Small intestine (tissue), 7 donors: Measurements from ENCODE around the gene SUB1. TPM values are rescaled to one million over a fixed set of nuclear protein-coding genes. Genes with fewer than 3 reads are reported as not detected.
"Not testable (repeated sequence)": the region's sequence is repeated elsewhere in the genome, so short reads cannot be mapped to it uniquely, and the experiment has no call there.

Experiments used
- DNase-seq, 2 donors: peaks; one replicate each; pipeline versions ENCODE4 v3.0.0 to v3.0.0-alpha.2; 2013
- FAIRE-seq: peaks from 2 replicates; lab custom pipeline; 2012; peaks lifted over from hg19 to GRCh38; lab: Jason Lieb, UNC
- H3K27ac ChIP-seq, 3 donors: one replicate each; pipeline ENCODE4 v1.5.1; 2013; ENCODE audit warnings: low read length in 2 of 3, mild to moderate bottlenecking in 2 of 3, control low read depth in 1 of 3, inconsistent platforms in 1 of 3, low read depth in 1 of 3, moderate library complexity in 1 of 3
- H3K27me3 ChIP-seq, 3 donors: one replicate each; pipeline ENCODE4 v1.6.1; 2013; ENCODE audit warnings: low read length in 3 of 3, inconsistent platforms in 1 of 3; ENCODE audit not compliant: control insufficient read depth in 3 of 3, insufficient read depth in 3 of 3
- H3K36me3 ChIP-seq, 3 donors: one replicate each; pipeline ENCODE4 v1.6.1; 2013; ENCODE audit warnings: low read length in 3 of 3, inconsistent platforms in 1 of 3, low read depth in 1 of 3, mild to moderate bottlenecking in 1 of 3, moderate library complexity in 1 of 3; ENCODE audit not compliant: control insufficient read depth in 3 of 3, insufficient read depth in 2 of 3
- H3K4me1 ChIP-seq, 3 donors: one replicate each; pipeline ENCODE4 v1.6.1; 2013; ENCODE audit warnings: low read length in 2 of 3, inconsistent platforms in 1 of 3, low read depth in 1 of 3, mild to moderate bottlenecking in 1 of 3, moderate library complexity in 1 of 3; ENCODE audit not compliant: control insufficient read depth in 3 of 3, insufficient read depth in 2 of 3
- H3K4me3 ChIP-seq, 3 donors: one replicate each; pipeline ENCODE4 v1.5.1; 2013; ENCODE audit warnings: low read length in 3 of 3, control low read depth in 1 of 3, inconsistent platforms in 1 of 3, low read depth in 1 of 3, mild to moderate bottlenecking in 1 of 3, moderate library complexity in 1 of 3
- H3K9me3 ChIP-seq, 2 donors: one replicate each; pipeline ENCODE4 v1.6.1; 2013; ENCODE audit warnings: low read depth in 1 of 2, low read length in 1 of 2; ENCODE audit not compliant: control insufficient read depth in 2 of 2, insufficient read depth in 1 of 2
- WGBS, 3 donors: extraction: QIAGEN DNeasy Blood & Tissue Kit; methylation state at CpG; one replicate each; pipeline ENCODE4 v1.1.7; 2013; 5-methylcytosine and 5-hydroxymethylcytosine counted together
- polyA plus RNA-seq, 4 donors: library from polyadenylated mRNA; stranded (reverse) in 3 of 4; unstranded in 1 of 4; fragments of 200-250 nt in 3 of 4; fragments of 120-200 nt in 1 of 4; gene quantifications; one replicate each; pipeline versions ENCODE4 v1.2.1 to v1.2.3, GENCODE V29; 2013
- donor health status: healthy with polysubstance abuse.
- donor health status: control.
- donor health status: control.
- donor health status: Bipolar disorder and iron deficiency.
- donor health status: healthy.

Gene SUB1
- polyA plus RNA-seq, 4 donors, result 113 to 226 (median 175) TPM

DNA sequence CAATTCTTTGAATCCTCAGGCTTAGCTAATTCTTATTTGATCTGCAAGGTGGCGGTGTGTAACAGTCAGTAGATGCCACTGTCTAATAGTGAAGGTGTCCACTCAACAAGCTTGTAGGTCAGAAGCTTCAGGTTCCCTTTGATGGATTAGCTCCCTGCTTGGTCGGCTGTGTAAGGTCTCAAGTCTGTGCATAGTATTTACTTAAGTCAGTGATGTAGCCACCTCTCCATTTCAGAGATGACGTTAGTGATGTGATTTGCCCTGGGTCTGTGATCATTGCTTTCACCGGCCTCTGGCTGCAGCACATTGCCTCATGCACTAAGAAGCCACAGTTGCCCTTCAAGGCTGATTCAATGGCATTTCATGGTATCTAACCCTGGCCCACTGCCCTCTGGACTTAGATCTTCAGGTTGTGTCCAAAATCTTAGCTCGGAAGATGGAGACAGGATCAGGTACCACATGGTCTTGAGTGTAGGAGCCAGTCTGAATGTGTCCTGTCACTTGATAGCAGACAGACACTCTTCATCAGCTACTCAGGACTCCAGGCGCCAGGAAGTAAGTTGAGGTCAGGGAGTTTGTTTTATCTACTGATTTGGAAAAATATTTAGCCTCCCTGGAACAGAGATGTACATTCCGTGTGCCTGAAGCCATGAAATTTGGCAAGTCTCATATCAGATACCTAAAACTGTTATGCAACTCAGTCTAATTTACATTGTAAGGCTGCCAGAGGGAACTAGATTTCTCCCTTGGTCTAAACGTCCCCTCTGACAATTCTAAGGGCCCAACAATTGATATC, 42.9 kb downstream of the SUB1 start:
- WGBS, 3 donors, result 50 to 68% (median 56%) methylated on average over 8 of the region's 8 CpGs
- DNase-seq, result no peak
- FAIRE-seq, result no peak
- no peak overlapping the region for H3K4me3 ChIP-seq
- H3K4me1 ChIP-seq, result no peaks in the 10 kb centered on the region
- H3K27ac ChIP-seq, result no peak overlapping the region
- no peaks in the 10 kb centered on the region for H3K9me3 ChIP-seq
- H3K36me3 ChIP-seq, result no peaks in the 10 kb centered on the region
- H3K27me3 ChIP-seq, result peaks cover 0 to 3% (median 0%) of the 10 kb centered on the region in 3 donors

DNA sequence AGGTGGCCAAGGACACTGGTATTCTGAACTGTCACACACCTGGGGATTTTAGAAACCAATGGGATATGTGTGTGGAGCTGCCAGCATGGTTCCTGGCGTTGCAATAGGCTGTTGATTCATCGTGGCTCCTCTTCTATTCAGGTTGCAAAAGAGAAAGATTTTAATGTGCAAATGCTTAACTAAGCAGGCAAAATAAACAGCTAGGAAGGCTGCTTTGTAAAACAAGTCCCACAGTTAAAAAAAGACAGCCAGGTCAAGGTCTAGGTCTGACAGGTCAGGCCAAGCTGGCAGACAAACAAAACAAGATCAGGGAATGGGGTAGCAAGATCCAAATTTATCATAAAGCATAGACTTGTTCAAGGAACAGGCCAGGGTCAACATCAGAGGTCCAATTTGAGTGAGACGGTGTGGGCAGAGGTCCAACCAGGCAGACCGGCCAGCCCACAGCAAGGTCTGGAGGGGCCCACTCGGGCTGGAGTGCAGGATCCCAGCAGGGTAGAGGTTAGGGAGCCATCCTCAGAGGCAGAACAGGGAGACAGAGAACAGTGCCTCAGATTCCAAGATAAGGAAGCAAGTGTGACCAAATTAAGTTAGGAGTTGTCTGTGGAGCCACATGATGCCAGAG, 45.6 kb downstream of the SUB1 start:
- DNase-seq, result no peak
- Histone ChIP-seq H3K27me3 (peaks cover 0 to 3% (median 0%) of the 10 kb centered on the region in 3 donors), H3K9me3 (no peaks in the 10 kb centered on the region), H3K4me1 (no peaks in the 10 kb centered on the region), H3K36me3 (no peaks in the 10 kb centered on the region), H3K4me3 (no peak overlapping the region), H3K27ac (no peak overlapping the region)
- FAIRE-seq, result no peak
- 71 to 75% (median 72%) methylated on average over 5 of the region's 5 CpGs for WGBS, 3 donors

GRCh38 chr5:32633017-32633416, 47.7 kb downstream of the SUB1 start:
- DNase-seq, FAIRE-seq, H3K9me3 ChIP-seq, H3K4me3 ChIP-seq, H3K4me1 ChIP-seq, H3K27ac ChIP-seq, H3K36me3 ChIP-seq, H3K27me3 ChIP-seq: not testable (repeated sequence)
- WGBS, 3 donors, result 86 to 95% (median 92%) methylated on average over 8 of the region's 8 CpGs

DNA sequence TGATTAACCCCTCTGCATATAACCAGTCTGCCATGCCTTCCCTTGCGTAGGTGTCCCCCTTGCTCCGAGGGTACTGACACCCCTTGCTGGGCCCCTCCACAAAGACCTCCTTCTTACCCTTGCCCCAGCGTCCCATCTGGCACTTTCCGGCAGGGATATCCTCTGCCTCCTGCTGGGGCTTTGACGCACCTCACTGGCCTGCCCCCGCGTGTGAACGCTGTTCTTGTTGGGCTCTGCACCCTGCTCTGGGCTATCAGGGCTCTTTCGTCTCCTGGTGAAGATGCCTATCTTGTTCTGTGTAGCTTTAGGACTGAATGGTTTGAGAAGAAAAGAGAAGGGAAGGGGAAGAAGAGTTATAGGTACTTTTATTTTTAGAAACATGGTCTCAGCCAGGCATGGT, 53.0 kb downstream of the SUB1 start:
- Histone ChIP-seq H3K27ac (no peak overlapping the region), H3K27me3 (no peaks in the 10 kb centered on the region), H3K4me1 (no peaks in the 10 kb centered on the region), H3K4me3 (no peak overlapping the region), H3K36me3 (no peaks in the 10 kb centered on the region), H3K9me3 (no peaks in the 10 kb centered on the region)
- FAIRE-seq (no peak), DNase-seq (no peak)
- 84 to 90% (median 87%) methylated on average over 9 of the region's 9 CpGs for WGBS, 3 donors

DNA sequence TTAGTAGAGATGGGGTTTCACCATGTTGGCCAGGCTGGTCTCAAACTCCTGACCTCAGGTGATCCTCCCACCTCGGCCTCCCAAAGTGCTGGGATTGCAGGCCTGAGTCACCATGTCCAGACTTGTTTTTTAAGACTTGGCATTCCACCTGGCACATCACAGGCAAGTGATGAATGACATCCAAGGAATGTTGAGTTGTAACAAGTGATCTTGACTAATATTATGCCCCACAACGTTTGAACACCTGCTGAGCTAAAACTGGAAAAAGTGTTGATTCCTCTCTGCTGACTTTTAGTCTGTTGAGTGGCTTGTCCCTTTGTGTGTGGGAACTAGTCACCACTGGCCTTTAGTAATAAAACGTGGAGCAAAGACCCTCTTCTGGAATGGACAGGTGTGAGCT, 54.6 kb downstream of the SUB1 start:
- FAIRE-seq (no peak), DNase-seq (no peak)
- 49 to 78% (median 65%) methylated on average over 3 of the region's 3 CpGs for WGBS, 3 donors
- H3K27ac ChIP-seq, result no peak overlapping the region
- H3K36me3 ChIP-seq, result no peaks in the 10 kb centered on the region
- no peak overlapping the region for H3K4me3 ChIP-seq
- H3K27me3 ChIP-seq, result no peaks in the 10 kb centered on the region
- H3K4me1 ChIP-seq, result no peaks in the 10 kb centered on the region
- no peaks in the 10 kb centered on the region for H3K9me3 ChIP-seq

DNA sequence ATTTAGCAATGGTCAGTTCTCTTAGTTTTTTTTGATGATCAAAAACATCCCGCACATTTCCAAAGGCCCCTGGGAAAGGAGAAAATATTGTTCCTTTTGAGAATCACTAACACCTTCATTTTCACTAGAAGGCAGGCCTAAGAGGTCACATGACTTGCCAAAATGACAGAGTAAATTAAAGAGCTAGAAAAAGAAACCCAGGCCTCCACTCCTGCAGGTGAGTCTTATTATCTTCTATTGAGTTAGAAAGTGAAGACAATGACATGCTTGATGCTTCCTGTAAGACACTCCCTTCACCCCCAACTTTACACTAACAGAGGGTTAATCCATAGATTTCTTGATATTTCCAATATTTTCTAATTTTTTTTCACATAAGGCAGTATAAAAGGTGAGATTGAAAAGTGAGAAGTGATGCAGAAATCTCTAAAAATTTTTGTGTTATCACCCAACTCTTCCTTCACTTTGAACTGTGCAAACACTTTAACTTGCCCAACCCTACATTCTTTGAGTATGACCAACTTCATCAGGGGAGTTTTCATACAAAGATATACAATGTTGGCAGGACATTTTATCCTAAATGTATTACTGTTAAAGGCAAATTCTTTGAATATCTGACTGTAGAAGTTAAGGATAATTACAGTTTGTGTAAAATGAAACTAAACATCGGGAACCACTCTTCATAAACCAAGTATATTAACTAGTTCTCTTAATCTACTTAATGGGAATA, 57.1 kb downstream of the SUB1 start:
- 81 to 86% (median 85%) methylated on average over 2 of the region's 2 CpGs for WGBS, 3 donors
- H3K4me3 ChIP-seq, result no peak overlapping the region
- no peak for FAIRE-seq
- no peaks in the 10 kb centered on the region for H3K9me3 ChIP-seq
- no peaks in the 10 kb centered on the region for H3K27me3 ChIP-seq
- H3K4me1 ChIP-seq, result no peaks in the 10 kb centered on the region
- H3K27ac ChIP-seq, result no peak overlapping the region
- no peak for DNase-seq
- H3K36me3 ChIP-seq, result no peaks in the 10 kb centered on the region

DNA sequence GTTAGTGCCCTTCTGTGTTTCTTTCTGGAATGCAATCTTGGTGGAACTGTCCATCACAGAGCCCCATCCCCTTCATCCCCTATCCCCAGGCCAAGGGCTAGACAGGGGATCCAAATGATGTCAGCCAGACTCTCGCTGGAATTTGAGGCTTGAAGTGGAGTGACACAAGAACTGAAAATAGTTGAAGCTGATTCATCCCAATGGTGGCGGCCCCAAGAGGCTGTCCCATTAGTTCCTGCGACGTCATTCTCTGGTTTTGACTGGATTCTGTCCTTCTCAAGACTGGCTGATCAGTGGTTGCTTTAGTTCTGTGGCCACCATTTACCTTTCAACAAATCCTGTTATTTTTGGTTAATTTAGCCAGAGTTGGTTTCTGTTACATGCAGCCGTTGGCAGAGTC, 59.9 kb downstream of the SUB1 start:
- H3K36me3 ChIP-seq, result no peaks in the 10 kb centered on the region
- no peaks in the 10 kb centered on the region for H3K9me3 ChIP-seq
- no peak overlapping the region for H3K4me3 ChIP-seq
- H3K4me1 ChIP-seq, result no peaks in the 10 kb centered on the region
- no peak overlapping the region for H3K27ac ChIP-seq
- no peak for FAIRE-seq
- WGBS, 3 donors, result 79 to 88% (median 85%) methylated on average over 5 of the region's 5 CpGs
- DNase-seq, result no peak
- no peaks in the 10 kb centered on the region for H3K27me3 ChIP-seq

- Histone ChIP-seq H3K9me3 (no peaks in the 10 kb centered on the region), H3K4me1 (no peaks in the 10 kb centered on the region), H3K27me3 (no peaks in the 10 kb centered on the region), H3K36me3 (no peaks in the 10 kb centered on the region), H3K27ac (no peak overlapping the region), H3K4me3 (no peak overlapping the region)
- 81 to 84% (median 82%) methylated on average over 6 of the region's 6 CpGs for WGBS, 3 donors
- FAIRE-seq, result no peak
- no peak for DNase-seq
Observed at GRCh38 chr5:32646061-32646969, 61.0 kb downstream of the SUB1 start.
